ENCODE measurements around the gene FNDC3A.

- TF ChIP-seq CTCF (conservative IDR thresholded peaks at IDR 0.05 in 1 of 2, IDR thresholded peaks at IDR 0.05 in 1 of 2; ENCODE audit: extremely low read depth in 1 of 2, insufficient read depth in 1 of 2, low read depth in 1 of 2, low read length in 2 of 2) (no peak), EZH2 (IDR thresholded peaks at IDR 0.05; ENCODE audit: borderline replicate concordance, low read length) (no peak)
Observed at GRCh38 chr13:49055021-49055420, 79.3 kb downstream of the FNDC3A start.
